HG02981 (cell line): ENCODE measurements around the gene NFYC.

ENCODE experiments used
- ATAC-seq: cut with Tn5 transposase; IDR thresholded peaks from one replicate; pipeline ENCODE4 v1.9.1; 2021; ENCODE audit warnings: mild to moderate bottlenecking, moderate library complexity; ENCODE audit not compliant: unreplicated experiment

Gene NFYC

DNA sequence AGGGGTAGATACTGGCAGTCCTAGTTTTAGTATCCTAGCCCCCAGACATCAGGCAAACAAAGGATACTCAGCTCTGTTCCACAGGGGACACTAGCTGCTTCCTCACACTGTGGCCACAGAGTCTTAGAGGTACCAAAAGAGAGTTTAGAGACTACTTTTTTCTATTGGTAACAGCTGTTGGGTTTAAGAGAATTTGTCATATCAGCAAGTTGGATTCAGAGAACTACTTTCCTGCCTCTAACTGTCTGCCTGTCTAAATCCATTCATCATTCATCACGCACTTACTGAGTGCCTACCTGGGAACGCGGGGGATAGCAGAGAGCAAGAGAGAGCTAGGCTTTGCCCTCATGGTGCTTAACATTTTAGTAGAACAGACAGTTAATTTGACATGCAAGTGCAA lies 65.0 kb downstream of the NFYC start:
- no peak for ATAC-seq

DNA sequence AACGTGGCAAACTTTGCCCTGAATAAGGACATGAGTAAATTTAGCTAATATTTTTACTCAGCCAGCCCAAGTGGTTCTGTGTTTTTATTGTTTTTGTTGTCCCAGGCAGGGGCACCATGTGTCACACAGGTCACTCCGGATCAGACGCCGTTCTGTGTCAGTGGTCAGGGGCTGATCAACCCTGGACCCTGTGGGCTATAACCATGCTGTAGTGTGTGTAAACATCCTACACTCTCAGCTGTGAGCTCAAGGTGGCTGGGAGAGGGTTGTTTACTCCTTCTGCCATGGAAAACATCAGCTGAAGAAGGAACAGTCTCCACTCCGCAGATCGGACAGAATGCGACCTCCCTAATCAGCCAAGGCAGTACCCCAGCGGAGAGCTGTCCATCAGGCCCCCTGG lies 65.6 kb downstream of the NFYC start:
- no peak for ATAC-seq

DNA sequence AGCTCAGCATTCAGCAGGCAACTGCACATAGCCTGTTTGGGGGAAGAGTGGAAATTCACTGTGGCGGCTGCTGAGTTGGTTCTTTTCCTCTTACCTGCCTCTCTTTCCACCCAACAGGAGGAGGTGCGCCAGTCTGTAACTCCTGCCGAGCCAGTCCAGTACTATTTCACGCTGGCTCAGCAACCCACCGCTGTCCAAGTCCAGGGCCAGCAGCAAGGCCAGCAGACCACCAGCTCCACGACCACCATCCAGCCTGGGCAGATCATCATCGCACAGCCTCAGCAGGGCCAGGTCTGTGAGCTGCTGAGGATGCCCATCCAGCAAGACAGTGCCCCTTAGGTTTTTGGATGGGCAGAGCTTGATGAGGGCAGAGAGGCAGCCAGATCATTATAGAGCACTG lies 66.5 kb downstream of the NFYC start:
- ATAC-seq: no peak

DNA sequence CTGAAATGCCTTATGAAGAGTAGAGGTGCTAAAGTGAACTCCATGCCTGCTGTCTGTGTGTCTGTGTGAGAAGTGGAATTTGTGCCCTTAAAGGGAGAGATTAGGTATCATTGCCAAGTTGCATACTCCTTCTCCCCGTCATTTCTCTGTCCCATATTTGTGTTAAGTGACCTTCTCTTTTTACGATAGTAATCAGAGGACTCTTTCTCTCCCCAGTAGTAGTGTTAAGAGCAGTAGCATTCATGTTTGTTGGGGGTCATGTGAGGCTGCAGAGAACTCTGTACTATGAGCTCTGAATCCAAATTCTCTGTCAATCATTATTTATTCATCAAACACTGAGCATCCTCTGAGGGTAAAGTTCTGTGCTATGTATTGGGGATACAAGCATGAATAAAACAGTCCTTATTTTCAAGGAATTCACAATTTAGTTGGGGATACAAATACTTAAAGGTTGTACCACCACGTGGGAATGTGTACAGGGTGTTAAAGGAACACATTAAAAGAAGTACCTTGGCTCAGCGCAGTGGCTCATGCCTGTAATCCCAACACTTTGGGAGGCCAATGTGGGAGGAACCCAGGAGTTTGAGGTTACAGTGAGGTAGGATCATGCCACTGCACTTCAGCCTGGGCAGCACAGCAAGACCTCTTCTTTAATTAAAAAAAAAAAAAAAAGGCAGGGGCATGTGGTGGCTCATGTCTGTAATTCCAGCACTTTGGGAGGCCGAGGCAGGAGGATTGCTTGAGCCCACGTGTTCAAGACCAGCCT lies 67.3 kb downstream of the NFYC start:
- no peak for ATAC-seq

DNA sequence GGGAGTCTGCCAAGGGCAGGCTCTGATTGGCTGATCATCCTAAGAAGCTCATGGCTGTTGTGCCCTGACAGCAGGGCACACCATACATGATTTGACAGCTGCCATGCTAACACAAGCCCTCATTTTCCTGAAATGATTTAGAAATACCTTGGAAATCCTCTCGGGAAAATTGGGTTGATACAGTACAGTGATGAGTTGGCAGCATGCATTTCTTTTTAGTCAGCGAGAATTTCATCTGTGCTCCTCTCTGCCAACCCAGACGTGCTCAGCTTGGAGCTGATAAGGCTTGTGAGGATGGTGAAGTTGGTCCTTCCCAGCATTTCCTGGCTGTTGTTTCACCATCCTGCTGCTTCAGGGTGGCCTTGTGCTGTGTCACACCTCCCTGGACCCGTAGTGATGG lies 69.5 kb downstream of the NFYC start:
- no peak for ATAC-seq

DNA sequence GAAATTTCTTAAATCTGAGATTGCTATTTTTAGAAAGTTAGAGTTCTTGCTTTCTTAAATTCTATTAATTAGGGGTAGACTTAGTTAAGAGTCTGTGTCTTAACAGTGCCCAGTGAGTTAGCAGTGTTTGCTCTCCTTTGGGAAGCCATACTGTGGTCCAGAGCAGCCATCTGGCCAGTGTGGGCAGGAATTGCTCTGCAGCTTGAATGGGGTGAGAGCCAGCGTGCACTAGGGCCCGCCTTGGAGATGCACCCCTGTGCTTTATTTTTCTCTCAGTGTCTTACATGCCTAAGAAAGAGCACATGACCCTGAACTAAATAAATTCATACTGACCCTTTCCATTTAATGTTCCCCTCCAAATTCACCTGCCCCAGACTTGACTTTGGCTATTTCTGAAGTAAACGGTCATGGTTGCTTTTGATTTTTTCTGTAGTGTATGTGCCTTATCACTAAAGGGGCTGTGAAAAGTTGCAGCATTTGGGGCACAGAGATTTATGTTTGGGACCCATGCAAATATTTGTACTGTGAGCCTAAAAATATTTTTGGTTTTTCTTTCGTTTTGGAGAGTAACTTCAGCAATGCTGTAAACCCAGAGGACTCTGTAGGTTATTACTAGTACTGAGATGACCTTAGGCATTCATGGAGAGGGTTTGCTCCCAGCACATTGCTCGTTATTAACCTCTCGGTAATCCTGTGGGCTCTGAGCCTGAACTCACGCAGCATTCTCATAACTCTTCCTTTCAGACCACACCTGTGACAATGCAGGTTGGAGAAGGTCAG lies 70.8 kb downstream of the NFYC start:
- no peak for ATAC-seq

DNA sequence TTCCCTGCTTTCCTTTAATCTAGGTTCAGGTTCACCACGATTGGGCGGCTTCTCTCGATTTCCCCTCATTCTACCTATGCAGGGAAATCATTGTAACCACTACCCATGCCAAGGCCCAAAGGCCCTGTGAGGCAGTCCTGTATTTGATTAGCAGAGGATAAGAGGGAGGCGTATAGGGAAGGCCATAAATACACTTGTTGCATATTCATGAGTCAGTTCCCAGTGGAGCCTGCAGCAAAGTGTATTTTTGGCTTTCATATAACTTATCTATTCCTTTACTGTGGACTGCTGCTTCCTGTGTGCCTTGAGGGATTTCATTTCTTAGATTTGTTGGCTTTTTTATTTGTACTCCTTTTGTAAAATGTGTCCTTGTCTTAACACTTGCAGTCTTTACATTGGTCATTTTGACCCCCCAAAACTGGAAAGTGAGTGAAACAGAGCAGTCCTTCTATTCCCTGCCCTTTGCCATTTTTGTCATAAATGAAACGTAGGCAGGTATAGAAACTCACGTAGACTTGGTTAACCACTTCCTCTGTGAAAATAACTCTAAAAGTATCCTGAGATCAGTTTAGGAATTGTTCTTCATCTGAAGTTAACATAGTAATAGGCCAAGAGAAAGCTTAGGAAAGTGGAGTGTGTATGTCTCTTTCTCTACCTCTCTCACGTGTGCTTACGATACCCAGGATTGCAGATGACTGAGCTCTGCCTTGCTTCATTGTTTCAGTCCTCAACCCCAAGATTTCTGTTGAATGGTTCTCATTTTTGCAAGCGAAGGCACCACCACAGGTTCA lies 72.4 kb downstream of the NFYC start:
- peak; percentile 28 for ATAC-seq

DNA sequence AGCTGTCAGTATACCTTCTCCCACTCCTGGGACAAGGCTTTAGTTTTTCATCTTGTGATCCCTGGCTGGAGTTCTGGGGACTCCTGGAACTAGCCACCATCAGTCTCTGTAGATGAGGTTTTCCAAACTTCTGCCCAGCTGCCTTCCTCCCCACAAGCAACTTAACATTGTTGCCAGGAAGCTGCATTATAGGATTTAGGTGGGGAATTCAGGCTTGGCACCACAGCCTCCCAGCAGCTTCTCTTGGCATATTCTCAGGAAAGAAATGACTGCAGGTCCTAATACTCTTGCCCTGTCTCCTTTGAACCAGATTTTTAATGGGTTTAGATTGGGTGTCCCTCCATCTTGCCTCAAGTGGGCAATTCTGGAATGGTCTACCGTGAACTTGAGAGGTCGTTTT lies 73.5 kb downstream of the NFYC start:
- no peak for ATAC-seq

DNA sequence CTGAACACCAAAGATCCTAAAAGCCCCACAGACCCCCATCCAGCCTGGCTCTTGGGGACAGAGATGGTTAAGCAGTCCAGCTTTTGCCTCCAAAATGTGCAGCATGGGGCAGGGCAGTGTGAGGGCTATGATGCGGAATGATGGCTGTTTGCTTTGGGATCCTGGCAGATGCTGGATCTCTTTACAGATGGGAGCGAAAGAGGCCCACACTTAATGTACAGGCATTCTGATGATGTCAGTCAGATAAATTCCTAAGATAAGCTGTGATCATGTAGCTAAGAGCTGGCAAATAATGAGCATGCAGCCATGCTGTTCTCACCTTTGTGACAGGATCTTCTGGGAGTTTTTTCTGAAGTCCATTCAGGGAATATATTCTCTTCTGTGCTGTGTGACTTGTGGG lies 74.5 kb downstream of the NFYC start:
- ATAC-seq: no peak

DNA sequence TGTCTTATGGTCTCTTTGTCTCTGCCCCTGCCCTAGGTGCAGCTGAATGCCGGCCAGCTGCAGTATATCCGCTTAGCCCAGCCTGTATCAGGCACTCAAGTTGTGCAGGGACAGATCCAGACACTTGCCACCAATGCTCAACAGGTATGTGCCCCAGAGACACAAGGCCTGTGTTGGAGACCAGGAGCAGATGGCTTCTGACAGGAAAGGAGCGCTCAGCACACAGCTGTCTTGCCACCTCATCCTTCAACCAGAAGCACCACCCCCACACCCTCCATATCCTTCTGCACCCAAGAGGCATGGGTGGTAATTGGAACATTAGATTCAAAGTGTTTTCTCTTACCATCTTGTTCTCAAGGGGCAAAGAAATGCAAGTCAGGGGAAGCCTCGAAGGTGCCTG lies 75.1 kb downstream of the NFYC start:
- no peak for ATAC-seq

DNA sequence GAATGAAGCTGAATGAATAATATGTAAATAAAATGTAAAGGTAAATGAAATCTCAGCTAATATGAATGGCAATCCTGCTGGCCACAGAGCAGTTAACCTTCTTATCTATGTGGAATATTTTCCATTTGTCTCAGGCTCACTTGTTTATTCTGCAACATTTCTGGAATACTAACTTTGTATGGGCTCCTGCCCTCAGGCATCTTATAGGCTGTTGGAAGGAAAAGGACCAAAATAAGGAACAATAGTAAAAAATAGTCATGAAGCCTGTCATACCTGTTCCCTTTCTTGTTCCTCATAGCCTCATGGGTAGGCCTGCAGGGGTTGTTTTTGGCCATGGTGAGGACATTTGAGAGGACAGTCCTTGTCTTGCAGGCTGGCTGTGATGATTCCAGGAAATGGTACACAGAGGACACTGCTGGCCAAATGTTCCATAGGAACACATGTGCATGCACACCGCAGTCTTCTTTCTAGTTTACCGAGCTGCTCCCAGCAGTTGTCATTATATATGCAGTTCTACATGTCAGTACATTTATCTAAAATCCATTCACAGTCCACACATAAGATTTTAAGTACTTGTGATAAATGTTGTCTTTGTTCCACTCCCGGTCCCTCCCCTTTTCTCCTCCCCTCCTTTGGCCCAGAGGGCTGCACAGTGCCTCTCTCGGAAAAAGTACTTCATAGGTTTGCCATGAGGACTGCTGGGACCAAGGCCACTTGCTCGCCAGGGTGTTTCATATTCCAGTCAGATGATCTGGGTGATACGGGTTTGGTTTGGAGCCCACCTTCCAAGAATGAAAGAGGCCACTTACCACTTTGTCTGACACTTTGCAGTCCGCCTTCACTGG lies 76.9 kb downstream of the NFYC start:
- ATAC-seq: no peak

DNA sequence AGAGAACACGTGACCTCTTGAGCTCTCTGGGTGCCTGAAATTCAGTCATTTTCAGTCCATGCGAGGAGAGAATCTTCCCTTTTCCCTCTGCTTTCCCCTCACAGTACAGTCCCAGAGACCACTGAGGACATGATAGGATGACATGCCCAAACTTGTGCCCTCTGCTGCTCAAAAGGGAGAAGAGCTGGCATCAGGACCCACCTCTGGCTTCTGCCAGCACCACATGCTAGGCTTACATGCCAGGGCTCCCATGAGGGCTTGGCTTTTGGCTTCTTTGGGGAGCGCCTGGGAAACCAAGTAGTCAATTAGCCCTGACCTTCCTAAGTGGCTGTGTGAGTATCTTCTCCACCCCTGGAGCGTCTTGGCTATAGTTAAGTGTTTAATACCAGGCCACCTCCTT lies 78.3 kb downstream of the NFYC start:
- ATAC-seq: no peak

DNA sequence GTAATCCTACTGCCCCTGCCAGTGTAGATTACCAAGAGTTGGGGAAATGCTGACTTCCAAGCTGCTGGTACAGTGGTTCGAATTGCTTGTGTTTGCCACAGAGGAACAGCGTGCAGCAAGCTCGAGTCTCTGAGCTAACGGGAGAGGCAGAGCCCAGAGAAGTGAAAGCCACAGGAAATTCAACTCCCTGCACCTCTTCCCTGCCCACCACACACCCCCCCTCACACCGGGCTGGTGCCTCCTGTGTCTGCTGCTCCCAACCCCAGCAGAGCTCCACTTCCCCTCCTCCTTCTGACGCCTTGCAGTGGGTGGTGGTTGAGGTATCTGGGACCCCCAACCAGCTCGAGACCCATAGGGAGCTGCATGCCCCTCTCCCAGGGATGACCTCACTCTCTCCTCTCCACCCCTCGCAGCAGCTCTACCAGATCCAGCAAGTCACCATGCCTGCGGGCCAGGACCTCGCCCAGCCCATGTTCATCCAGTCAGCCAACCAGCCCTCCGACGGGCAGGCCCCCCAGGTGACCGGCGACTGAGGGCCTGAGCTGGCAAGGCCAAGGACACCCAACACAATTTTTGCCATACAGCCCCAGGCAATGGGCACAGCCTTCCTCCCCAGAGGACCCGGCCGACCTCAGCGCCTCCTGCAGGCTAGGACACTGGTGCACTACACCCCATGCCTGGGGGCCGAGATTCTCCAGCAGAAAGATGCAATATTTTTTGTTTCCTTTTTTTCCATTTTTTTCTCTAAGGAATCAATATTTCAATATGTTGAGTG lies 79.0 kb downstream of the NFYC start:
- ATAC-seq: no peak

DNA sequence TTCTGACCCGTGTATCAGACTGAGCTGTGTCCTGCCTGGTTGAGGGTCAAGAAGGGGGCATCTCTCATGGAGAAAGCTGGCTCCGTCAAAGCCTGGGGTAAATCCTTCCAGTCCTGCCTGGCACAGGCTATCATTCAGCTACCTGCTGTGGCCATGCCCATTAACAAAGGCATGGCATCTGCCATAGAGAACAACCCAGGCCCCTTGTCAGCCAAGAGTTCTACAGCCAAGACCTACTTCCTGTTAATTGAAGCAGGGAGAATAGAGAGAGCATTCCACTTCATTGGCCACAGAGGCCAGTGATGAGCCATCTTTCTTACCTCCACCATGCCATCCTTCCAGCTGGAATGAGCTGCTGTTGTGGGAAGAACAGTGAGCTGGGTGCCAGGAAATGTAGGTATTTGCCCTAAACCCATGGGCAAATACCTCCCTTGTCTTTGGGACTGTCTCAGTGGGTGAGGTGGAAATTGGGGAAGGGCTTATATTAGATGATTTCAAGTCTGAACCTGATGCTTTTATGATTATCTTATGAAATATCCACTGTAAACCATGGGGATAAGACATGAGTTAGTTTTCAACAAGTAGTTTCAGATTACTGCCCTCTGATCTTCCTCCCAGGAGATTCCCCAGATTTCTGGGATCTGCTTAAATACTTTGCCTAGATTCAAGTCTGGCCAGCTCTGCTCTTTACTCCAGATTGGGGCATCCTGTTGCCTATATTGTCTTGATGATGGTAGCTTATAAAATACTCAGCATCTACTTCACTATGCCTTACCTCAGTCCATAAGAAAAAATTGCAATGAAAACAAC lies 80.8 kb downstream of the NFYC start:
- ATAC-seq: no peak

DNA sequence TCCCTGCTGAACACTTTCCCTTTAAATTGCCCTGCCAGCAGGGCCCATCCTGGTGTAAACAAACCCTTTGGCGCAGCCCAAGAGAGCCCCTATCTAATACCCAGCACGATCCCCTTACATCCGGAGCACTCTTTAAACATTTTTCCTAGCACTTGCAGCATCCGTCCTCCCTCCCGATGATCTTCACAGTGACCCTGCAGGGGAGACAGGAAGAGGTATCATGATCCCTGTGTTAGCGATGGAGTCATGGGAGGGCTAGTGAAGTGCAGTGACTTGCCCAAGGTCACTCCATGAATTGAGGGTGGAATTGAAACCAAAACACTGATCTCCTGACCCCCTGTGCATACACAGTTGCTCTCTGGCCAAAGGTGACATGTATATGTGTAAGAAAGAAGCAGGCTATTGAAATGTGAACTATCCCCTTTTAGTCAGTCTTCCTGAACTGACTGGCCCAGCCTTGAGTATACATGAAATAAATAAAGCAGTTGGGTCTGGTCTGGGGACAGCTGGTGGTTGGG lies 82.3 kb downstream of the NFYC start:
- ATAC-seq: no peak

DNA sequence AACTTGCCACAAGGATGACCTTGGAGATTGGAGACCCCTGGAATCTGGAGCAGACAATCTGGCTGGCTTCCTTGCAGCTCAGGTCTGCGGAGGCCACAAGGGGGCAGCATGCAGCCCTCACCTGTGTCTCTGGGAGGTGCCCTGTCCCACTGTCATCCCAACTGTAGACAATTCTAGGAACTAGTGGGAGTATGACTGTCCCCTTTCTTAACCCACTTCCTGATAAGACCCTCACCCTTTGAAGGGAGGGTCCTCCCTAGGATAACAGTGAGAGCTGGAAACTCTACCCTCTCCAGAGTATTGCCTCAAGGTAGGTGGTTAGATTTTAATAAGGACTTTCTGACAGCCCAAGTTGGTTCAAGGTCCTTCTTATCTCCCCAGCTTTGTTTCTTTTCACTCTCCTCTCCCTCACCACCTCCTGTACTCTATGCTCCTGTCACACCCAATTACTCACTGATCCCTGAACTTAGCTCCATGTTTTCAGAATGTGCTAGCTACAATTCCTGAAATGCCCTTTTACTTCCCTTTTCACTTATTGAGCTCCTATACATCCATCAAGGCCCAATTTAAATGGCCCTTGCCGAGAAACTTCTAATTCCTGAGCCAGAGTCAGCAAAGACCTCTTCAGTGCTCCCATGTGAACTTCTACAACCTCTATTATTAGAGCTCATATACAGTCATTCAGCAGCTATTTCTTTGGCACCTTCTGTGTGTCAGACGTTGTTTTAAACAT lies 82.9 kb downstream of the NFYC start:
- ATAC-seq: no peak

DNA sequence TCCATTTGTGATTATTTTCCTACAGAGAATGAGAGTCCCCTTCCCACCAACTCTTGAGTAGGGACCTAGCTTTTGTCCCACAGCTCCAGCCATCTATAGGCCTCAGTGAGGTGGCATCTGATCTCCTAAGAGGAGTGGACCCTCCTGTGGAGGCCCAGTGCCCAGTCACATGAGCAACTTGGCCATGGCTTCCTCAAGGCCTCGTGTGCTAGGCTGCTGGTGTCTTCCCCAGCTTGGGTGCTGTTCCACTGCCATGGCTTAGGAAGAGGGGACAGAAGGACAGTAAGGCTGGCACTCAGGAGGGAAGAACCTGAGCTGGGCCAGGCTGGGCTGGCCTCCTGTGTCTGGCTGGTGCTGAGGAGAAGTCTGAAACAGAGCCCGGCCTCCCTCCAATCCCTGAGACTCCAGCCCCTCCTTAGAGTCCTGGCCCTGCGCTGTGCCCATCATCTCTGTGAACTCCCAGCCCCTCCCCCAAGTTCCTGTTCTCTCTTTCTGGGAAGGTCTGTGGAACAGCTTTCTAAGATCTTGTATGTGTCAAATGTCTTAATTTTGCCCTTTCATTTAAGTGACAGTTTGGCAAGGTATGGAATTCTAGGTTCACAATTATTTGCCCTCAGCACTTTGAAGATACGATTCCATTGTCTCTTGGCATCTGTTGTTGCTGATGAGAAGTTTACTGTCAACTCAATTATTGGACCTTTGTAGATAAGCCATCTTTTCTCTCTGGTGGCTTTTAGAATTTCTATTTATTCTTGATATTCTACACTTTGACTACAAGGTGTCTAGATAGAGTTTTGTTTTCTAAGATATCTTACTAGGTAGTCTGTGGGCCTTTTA lies 85.0 kb downstream of the NFYC start:
- no peak for ATAC-seq
